ENCODE results near the gene PRKN.

- no peak for TF ChIP-seq CTCF (IDR thresholded peaks at IDR 0.05)
- TF ChIP-seq EZH2 (IDR thresholded peaks at IDR 0.05): no peak
- TF ChIP-seq EZH2phosphoT487 (IDR thresholded peaks at IDR 0.05): no peak
These were observed 1118.8 kb downstream of the PRKN start for GRCh38 chr6:161608771-161609170.

All from neural progenitor cell (in vitro differentiated cells).